ENCODE data around the gene OR8D2.
"Not testable (repeated sequence)": the region's sequence is repeated elsewhere in the genome, so short reads cannot be mapped to it uniquely, and the experiment has no call there.

Gene OR8D2

DNA sequence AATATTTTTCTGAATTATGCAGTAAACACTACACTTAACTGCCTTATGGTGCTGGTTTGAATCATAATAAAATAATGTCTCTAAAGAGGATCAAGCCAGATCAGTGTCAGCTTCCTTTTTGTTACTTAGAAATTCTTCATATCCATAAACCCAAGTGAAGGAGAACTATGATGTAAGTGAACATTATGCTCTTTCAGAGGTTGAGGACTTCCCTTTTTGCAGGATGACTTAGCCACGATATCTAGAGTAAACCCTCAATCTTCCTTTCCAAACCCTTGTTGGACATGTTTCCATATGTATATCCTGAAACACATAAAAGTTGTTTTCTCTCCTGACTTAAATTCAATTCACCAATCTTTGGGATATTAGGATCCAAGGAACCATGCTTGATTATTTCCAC lies 25.3 kb downstream of the OR8D2 start:
- FAIRE-seq (no peak), DNase-seq (ENCODE audit: insufficient read length, low spot score) (no peak)

- FAIRE-seq: no peak
These were observed 34.2 kb downstream of the OR8D2 start for GRCh38 chr11:124285610-124286344.

DNA sequence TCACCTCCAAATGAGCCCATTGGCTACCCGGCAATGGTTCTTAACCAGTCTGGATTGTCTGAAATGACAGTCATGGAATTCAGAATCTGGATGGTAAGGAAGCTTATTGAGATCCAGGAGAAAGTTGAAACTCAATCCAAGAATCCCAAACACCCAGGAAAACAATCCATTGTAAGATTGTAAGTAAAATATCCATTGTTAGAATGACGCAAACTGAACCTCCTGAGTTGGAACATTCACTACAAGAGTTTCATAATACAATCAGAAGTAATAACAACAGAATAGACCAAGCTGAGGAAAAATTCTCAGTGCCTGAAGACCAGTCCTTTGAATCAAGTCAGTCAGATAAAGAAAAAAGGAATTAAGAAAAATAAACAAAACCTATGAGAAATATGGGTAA lies 41.7 kb downstream of the OR8D2 start:
- FAIRE-seq (no peak), DNase-seq (ENCODE audit: insufficient read length, low spot score) (no peak)

More at GRCh38 chr11:124285610-124286344, 34.2 kb downstream of the OR8D2 start:
- no peak for DNase-seq (ENCODE audit: insufficient read length, low spot score)

DNA sequence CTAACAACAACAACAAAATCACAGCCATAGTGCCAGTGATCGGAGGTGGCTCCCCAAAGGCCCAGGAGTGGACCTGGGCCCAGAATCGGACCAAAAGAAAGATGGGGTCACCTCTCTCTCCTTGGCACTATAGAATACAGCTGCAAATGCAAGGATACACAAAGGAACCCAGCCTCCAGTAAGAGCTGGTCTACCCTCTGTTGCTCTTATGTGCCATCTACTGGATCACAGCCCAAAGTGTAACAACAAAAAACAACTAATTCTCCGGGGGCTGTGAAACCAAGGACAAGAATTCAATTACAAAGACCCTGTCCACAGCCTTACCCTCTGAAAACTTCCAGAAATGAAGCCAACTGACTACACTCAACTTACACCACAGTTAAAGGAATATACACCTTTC lies 42.2 kb downstream of the OR8D2 start:
- no peak for DNase-seq (ENCODE audit: insufficient read length, low spot score)
- no peak for FAIRE-seq

- no peak for DNase-seq (ENCODE audit: insufficient read length, low spot score)
- FAIRE-seq: no peak
These were observed 42.8 kb downstream of the OR8D2 start for GRCh38 chr11:124277207-124277606.

DNA sequence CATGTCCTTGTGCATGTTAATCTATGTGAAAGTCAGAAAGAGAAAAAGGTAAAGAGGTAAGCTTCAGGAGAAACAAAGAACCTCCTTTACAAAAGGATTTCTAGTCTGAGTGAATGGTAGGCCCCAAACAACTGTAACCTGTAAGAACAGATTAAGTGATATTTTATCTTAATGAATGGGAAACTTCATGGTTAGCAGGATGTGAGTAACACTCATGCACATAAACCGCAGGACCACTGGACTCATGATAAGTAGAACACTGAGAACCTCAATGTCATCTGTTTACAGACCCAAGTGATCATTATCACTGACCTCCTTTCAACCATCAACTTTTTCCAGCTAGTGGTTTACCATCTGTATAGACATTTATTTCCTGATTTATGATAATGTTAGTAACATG lies 43.9 kb downstream of the OR8D2 start:
- FAIRE-seq (no peak), DNase-seq (ENCODE audit: insufficient read length, low spot score) (no peak)

- FAIRE-seq: no peak
These were observed 46.0 kb downstream of the OR8D2 start for GRCh38 chr11:124274000-124274399.

GRCh38 chr11:124270886-124271285 lies 49.1 kb downstream of the OR8D2 start:
- not testable (repeated sequence) for DNase-seq (ENCODE audit: insufficient read length, low spot score); FAIRE-seq

More at GRCh38 chr11:124274000-124274399, 46.0 kb downstream of the OR8D2 start:
- DNase-seq (ENCODE audit: insufficient read length, low spot score): no peak
